Measurements from ENCODE around the gene NCF4.

NCF4 gene

GRCh38 chr22:36862251-36863242 is 1.7 kb downstream of the NCF4 start:
- Histone ChIP-seq H4K8ac (ENCODE audit: low read depth, low read length) (no peak overlapping the region), H3K14ac (ENCODE audit: low read length) (peak overlapping the region; percentile 16), H4K91ac (ENCODE audit: low read depth, low read length) (no peak overlapping the region), H3K23ac (ENCODE audit: low read length) (no peak overlapping the region), H3K4ac (ENCODE audit: low read depth, low read length) (no peak overlapping the region), H2BK12ac (ENCODE audit: low read length) (no peak overlapping the region), H4K12ac (ENCODE audit: low read depth, low read length) (no peak overlapping the region), H2AK5ac (ENCODE audit: low read length) (no peak overlapping the region), H3K79me2 (ENCODE audit: control insufficient read depth, insufficient read depth, low read length, poor library complexity) (no peaks in the 10 kb centered on the region), H3K36me3 (ENCODE audit: control insufficient read depth in 1 of 2, insufficient read depth in 2 of 2, low read length in 2 of 2) (no peaks in the 10 kb centered on the region), H3K79me1 (ENCODE audit: low read length) (no peaks in the 10 kb centered on the region), H3K4me3 (ENCODE audit: low read depth, low read length) (no peak overlapping the region), H3K9me3 (ENCODE audit: insufficient read depth, low read depth, low read length) (peaks cover 4% of the 10 kb centered on the region), H3K27ac (ENCODE audit: low read depth, low read length) (no peak overlapping the region), H2BK5ac (ENCODE audit: low read depth, low read length, poor library complexity) (no peak overlapping the region), H3K9ac (ENCODE audit: low read length) (no peak overlapping the region), H2BK120ac (ENCODE audit: insufficient read depth, low read length, poor library complexity) (no peak overlapping the region), H2AFZ (ENCODE audit: insufficient read depth, low read length, poor library complexity) (no peak overlapping the region), H3K4me2 (ENCODE audit: low read length) (no peak overlapping the region), H3K4me1 (ENCODE audit: control insufficient read depth in 1 of 2, insufficient read depth in 2 of 2, low read length in 2 of 2) (no peaks in the 10 kb centered on the region), H3K27me3 (ENCODE audit: insufficient read depth, low read length) (no peaks in the 10 kb centered on the region), H3K18ac (ENCODE audit: low read length) (no peak overlapping the region)
- DNase-seq, result no peak
- WGBS (ENCODE audit: extremely low coverage, insufficient coverage, insufficient read length), result no CpG with 5 or more reads among the region's 26 CpGs

- H3K14ac ChIP-seq (ENCODE audit: low read length), result no peak overlapping the region
- no peak overlapping the region for H4K91ac ChIP-seq (ENCODE audit: low read depth, low read length)
- no peaks in the 10 kb centered on the region for H3K79me1 ChIP-seq (ENCODE audit: low read length)
- H2AK5ac ChIP-seq (ENCODE audit: low read length), result no peak overlapping the region
- no peak overlapping the region for H2BK12ac ChIP-seq (ENCODE audit: low read length)
- no peak overlapping the region for H2BK120ac ChIP-seq (ENCODE audit: insufficient read depth, low read length, poor library complexity)
- no peak overlapping the region for H3K27ac ChIP-seq (ENCODE audit: low read depth, low read length)
- DNase-seq, result no peak
- no peak overlapping the region for H2BK5ac ChIP-seq (ENCODE audit: low read depth, low read length, poor library complexity)
- H3K4ac ChIP-seq (ENCODE audit: low read depth, low read length), result no peak overlapping the region
- H3K36me3 ChIP-seq (ENCODE audit: control insufficient read depth in 1 of 2, insufficient read depth in 2 of 2, low read length in 2 of 2), result no peaks in the 10 kb centered on the region
- H2AFZ ChIP-seq (ENCODE audit: insufficient read depth, low read length, poor library complexity), result no peak overlapping the region
- H3K79me2 ChIP-seq (ENCODE audit: control insufficient read depth, insufficient read depth, low read length, poor library complexity), result no peaks in the 10 kb centered on the region
- no peak overlapping the region for H3K18ac ChIP-seq (ENCODE audit: low read length)
- no peak overlapping the region for H3K4me2 ChIP-seq (ENCODE audit: low read length)
- H3K27me3 ChIP-seq (ENCODE audit: insufficient read depth, low read length), result no peaks in the 10 kb centered on the region
- peaks cover 4% of the 10 kb centered on the region for H3K9me3 ChIP-seq (ENCODE audit: insufficient read depth, low read depth, low read length)
- H4K12ac ChIP-seq (ENCODE audit: low read depth, low read length), result no peak overlapping the region
- no peak overlapping the region for H3K23ac ChIP-seq (ENCODE audit: low read length)
- H3K4me3 ChIP-seq (ENCODE audit: low read depth, low read length), result no peak overlapping the region
- no peak overlapping the region for H4K8ac ChIP-seq (ENCODE audit: low read depth, low read length)
- no peak overlapping the region for H3K9ac ChIP-seq (ENCODE audit: low read length)
- WGBS (ENCODE audit: extremely low coverage, insufficient coverage, insufficient read length), result no CpG with 5 or more reads among the region's 11 CpGs
- no peaks in the 10 kb centered on the region for H3K4me1 ChIP-seq (ENCODE audit: control insufficient read depth in 1 of 2, insufficient read depth in 2 of 2, low read length in 2 of 2)
These were observed 2.5 kb downstream of the NCF4 start for GRCh38 chr22:36863281-36863680.

- no peak overlapping the region for H3K9ac ChIP-seq (ENCODE audit: low read length)
- peaks cover 4% of the 10 kb centered on the region for H3K9me3 ChIP-seq (ENCODE audit: insufficient read depth, low read depth, low read length)
- no peak for DNase-seq
- H2BK120ac ChIP-seq (ENCODE audit: insufficient read depth, low read length, poor library complexity), result no peak overlapping the region
- no peak overlapping the region for H3K14ac ChIP-seq (ENCODE audit: low read length)
- H3K18ac ChIP-seq (ENCODE audit: low read length), result no peak overlapping the region
- H4K91ac ChIP-seq (ENCODE audit: low read depth, low read length), result no peak overlapping the region
- H2BK5ac ChIP-seq (ENCODE audit: low read depth, low read length, poor library complexity), result no peak overlapping the region
- no peak overlapping the region for H2AFZ ChIP-seq (ENCODE audit: insufficient read depth, low read length, poor library complexity)
- no peak overlapping the region for H3K4ac ChIP-seq (ENCODE audit: low read depth, low read length)
- no peak overlapping the region for H2BK12ac ChIP-seq (ENCODE audit: low read length)
- H3K36me3 ChIP-seq (ENCODE audit: control insufficient read depth in 1 of 2, insufficient read depth in 2 of 2, low read length in 2 of 2), result no peaks in the 10 kb centered on the region
- H3K4me3 ChIP-seq (ENCODE audit: low read depth, low read length), result no peak overlapping the region
- H3K27me3 ChIP-seq (ENCODE audit: insufficient read depth, low read length), result no peaks in the 10 kb centered on the region
- no peak overlapping the region for H3K27ac ChIP-seq (ENCODE audit: low read depth, low read length)
- H3K4me2 ChIP-seq (ENCODE audit: low read length), result no peak overlapping the region
- H4K8ac ChIP-seq (ENCODE audit: low read depth, low read length), result no peak overlapping the region
- H3K79me2 ChIP-seq (ENCODE audit: control insufficient read depth, insufficient read depth, low read length, poor library complexity), result no peaks in the 10 kb centered on the region
- no peak overlapping the region for H3K23ac ChIP-seq (ENCODE audit: low read length)
- H4K12ac ChIP-seq (ENCODE audit: low read depth, low read length), result no peak overlapping the region
- H3K79me1 ChIP-seq (ENCODE audit: low read length), result no peaks in the 10 kb centered on the region
- H3K4me1 ChIP-seq (ENCODE audit: control insufficient read depth in 1 of 2, insufficient read depth in 2 of 2, low read length in 2 of 2), result no peaks in the 10 kb centered on the region
- no peak overlapping the region for H2AK5ac ChIP-seq (ENCODE audit: low read length)
- no CpG with 5 or more reads among the region's 6 CpGs for WGBS (ENCODE audit: extremely low coverage, insufficient coverage, insufficient read length)
These were observed 3.2 kb downstream of the NCF4 start for GRCh38 chr22:36863979-36864378.

- Histone ChIP-seq H4K91ac (ENCODE audit: low read depth, low read length) (no peak overlapping the region), H3K14ac (ENCODE audit: low read length) (no peak overlapping the region), H3K79me1 (ENCODE audit: low read length) (no peaks in the 10 kb centered on the region), H3K9ac (ENCODE audit: low read length) (no peak overlapping the region), H2BK12ac (ENCODE audit: low read length) (no peak overlapping the region), H3K36me3 (ENCODE audit: control insufficient read depth in 1 of 2, insufficient read depth in 2 of 2, low read length in 2 of 2) (no peaks in the 10 kb centered on the region), H3K27ac (ENCODE audit: low read depth, low read length) (no peak overlapping the region), H3K4me1 (ENCODE audit: control insufficient read depth in 1 of 2, insufficient read depth in 2 of 2, low read length in 2 of 2) (no peaks in the 10 kb centered on the region), H2BK120ac (ENCODE audit: insufficient read depth, low read length, poor library complexity) (no peak overlapping the region), H3K4me3 (ENCODE audit: low read depth, low read length) (no peak overlapping the region), H3K9me3 (ENCODE audit: insufficient read depth, low read depth, low read length) (peaks cover 4% of the 10 kb centered on the region), H2BK5ac (ENCODE audit: low read depth, low read length, poor library complexity) (no peak overlapping the region), H3K18ac (ENCODE audit: low read length) (no peak overlapping the region), H2AFZ (ENCODE audit: insufficient read depth, low read length, poor library complexity) (no peak overlapping the region), H4K8ac (ENCODE audit: low read depth, low read length) (no peak overlapping the region), H2AK5ac (ENCODE audit: low read length) (no peak overlapping the region), H3K79me2 (ENCODE audit: control insufficient read depth, insufficient read depth, low read length, poor library complexity) (no peaks in the 10 kb centered on the region), H3K4ac (ENCODE audit: low read depth, low read length) (no peak overlapping the region), H3K27me3 (ENCODE audit: insufficient read depth, low read length) (no peaks in the 10 kb centered on the region), H4K12ac (ENCODE audit: low read depth, low read length) (no peak overlapping the region), H3K4me2 (ENCODE audit: low read length) (no peak overlapping the region), H3K23ac (ENCODE audit: low read length) (no peak overlapping the region)
- no peak for DNase-seq
- no CpG with 5 or more reads among the region's 14 CpGs for WGBS (ENCODE audit: extremely low coverage, insufficient coverage, insufficient read length)
These were observed 3.8 kb downstream of the NCF4 start for GRCh38 chr22:36864454-36865215.
